SK-N-SH treated with all-trans-retinoic acid at 6 μM for 48 hours (cell line): ENCODE results near the gene RELL1.

ENCODE experiments used
- ARNTL ChIP-seq: fragments of 450-650 bp; formaldehyde crosslinking; IDR thresholded peaks from 2 replicates; pipeline ENCODE4 v1.5.0; 2020; ENCODE audit warnings: low read depth, mild to moderate bottlenecking, moderate library complexity, borderline replicate concordance
- CREB5 ChIP-seq: fragments of 250-450 bp; sonication (Bioruptor Pico); IDR thresholded peaks from 2 replicates; pipeline ENCODE4 v1.5.1; 2020; ENCODE audit warnings: low read depth, mild to moderate bottlenecking, moderate library complexity
- CSDC2 ChIP-seq: fragments of 250-450 bp; sonication (Bioruptor Pico); IDR thresholded peaks from 2 replicates; pipeline ENCODE4 v1.5.0; 2020; ENCODE audit warnings: mild to moderate bottlenecking, moderate library complexity
- ISL1 ChIP-seq: fragments of 250-450 bp; sonication (Bioruptor Pico); IDR thresholded peaks from 2 replicates; pipeline ENCODE4 v2.1.2; 2022; ENCODE audit warnings: mild to moderate bottlenecking, moderate library complexity
- RARB ChIP-seq: fragments of 250-450 bp; sonication (Bioruptor Pico); IDR thresholded peaks from 2 replicates; pipeline ENCODE4 v1.8.0; 2021; ENCODE audit warnings: mild to moderate bottlenecking, moderate library complexity
- TOX ChIP-seq: fragments of 250-450 bp; sonication (Bioruptor Pico); IDR thresholded peaks from 2 replicates; pipeline ENCODE4 v1.8.0; 2021; ENCODE audit warnings: mild to moderate bottlenecking, moderate library complexity, borderline replicate concordance

DNA sequence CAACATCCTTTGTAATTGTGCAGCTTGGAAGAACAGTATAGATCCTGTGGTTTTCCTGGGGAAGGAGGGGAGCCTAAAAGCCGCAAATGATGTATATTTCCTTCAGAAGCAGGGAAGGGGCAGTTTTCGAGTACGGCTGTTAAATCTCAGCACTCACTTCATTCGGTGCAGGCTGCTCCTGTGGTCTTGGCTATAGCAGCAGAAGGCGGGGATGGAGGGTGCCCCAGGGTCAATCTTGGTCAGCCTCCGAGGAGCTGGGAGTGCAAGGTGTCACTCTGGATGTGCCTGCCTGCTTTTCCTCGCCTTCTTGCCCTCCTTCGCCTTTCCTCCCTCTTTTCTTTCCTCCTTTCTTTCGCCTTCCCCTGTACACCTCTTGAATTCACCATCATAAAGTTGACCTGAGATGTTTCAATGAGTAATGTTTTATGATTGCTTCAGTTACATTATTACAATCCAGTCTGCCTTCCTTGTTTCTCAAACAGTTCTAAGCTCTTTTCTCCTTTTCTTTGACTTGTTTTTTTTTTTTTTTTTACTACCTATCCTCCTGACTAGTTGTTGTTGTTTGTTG, 101.6 kb downstream of the RELL1 start:
- no peak for TF ChIP-seq ISL1 (CRISPR knock-in tag)
- TF ChIP-seq RARB = no peak
- TF ChIP-seq TOX (CRISPR knock-in tag) = no peak
- TF ChIP-seq CSDC2 = no peak
- TF ChIP-seq CREB5 (CRISPR knock-in tag) = no peak
- no peak for TF ChIP-seq ARNTL (CRISPR knock-in tag)
